K562 (cell line): ENCODE results near the gene SLC7A8. TPM values are rescaled to one million over a fixed set of nuclear protein-coding genes. Genes with fewer than 3 reads are reported as not detected.
A peak's percentile ranks its signal among the peaks of the same experiment; 100 is the strongest.

Experiments used
- DMBX1 ChIP-seq: fragments of 250-450 bp; sonication (Bioruptor Pico); IDR thresholded peaks from 2 replicates; pipeline ENCODE4 v1.8.0; 2022; ENCODE audit warnings: inconsistent platforms, mild to moderate bottlenecking, moderate library complexity, borderline replicate concordance
- EZH2 ChIP-seq: IDR thresholded peaks from 2 replicates; pipeline ENCODE4 v1.6.1; 2012; ENCODE audit warnings: low read depth, mild to moderate bottlenecking, inconsistent platforms, low read length, borderline replicate concordance
- FOXA1 ChIP-seq: fragments of 450-650 bp; IDR thresholded peaks from 2 replicates; pipeline ENCODE4 v1.6.1; 2016; ENCODE audit warnings: mild to moderate bottlenecking, borderline replicate concordance
- GABPB2 ChIP-seq: fragments of 250-450 bp; sonication (Bioruptor Pico); conservative IDR thresholded peaks from 2 replicates; pipeline ENCODE4 v1.5.1; 2021; ENCODE audit warnings: mild to moderate bottlenecking
- HSF4 ChIP-seq: fragments of 250-450 bp; sonication (Bioruptor Pico); IDR thresholded peaks from 2 replicates; pipeline ENCODE4 v2.1.2; 2022; ENCODE audit warnings: mild to moderate bottlenecking, moderate library complexity, borderline replicate concordance
- JUNB ChIP-seq: fragments of 450-650 bp; formaldehyde crosslinking; conservative IDR thresholded peaks from 2 replicates; pipeline ENCODE4 v1.4.0; 2020; ENCODE audit warnings: mild to moderate bottlenecking
- KDM5B ChIP-seq: fragments of 200-600 bp; sonication (generic); IDR thresholded peaks from 2 replicates; pipeline ENCODE4 v1.6.1; 2012; ENCODE audit warnings: low read depth, mild to moderate bottlenecking, moderate library complexity, low read length, control low read depth, inconsistent platforms; ENCODE audit not compliant: insufficient replicate concordance
- MECOM ChIP-seq: fragments of 250-450 bp; sonication (Bioruptor Pico); IDR thresholded peaks from 2 replicates; pipeline ENCODE4 v1.8.0; 2022; ENCODE audit warnings: inconsistent platforms
- NBN ChIP-seq: fragments of 450-650 bp; IDR thresholded peaks from 2 replicates; pipeline ENCODE4 v1.6.1; 2016; ENCODE audit warnings: low read depth, mild to moderate bottlenecking
- PHF21A ChIP-seq: fragments of 450-650 bp; IDR thresholded peaks from 2 replicates; pipeline ENCODE4 v1.6.1; 2017; ENCODE audit warnings: low read depth, borderline replicate concordance
- PURB ChIP-seq: sonication (generic); formaldehyde crosslinking; IDR thresholded peaks from 2 replicates; pipeline ENCODE4 v1.9.0; 2021; ENCODE audit warnings: low read depth, mild to moderate bottlenecking, missing genetic modification reagents
- REST ChIP-seq, 2 experiments: fragments of 450-650 bp; formaldehyde crosslinking in 1 of 2; IDR thresholded peaks; 2 replicates each; pipeline versions ENCODE4 v1.4.0 to v1.6.1; 2014 to 2020; ENCODE audit warnings: mild to moderate bottlenecking in 2 of 2, borderline replicate concordance in 1 of 2, low read depth in 1 of 2
- SREBF1 ChIP-seq: fragments of 150-350 bp; IDR thresholded peaks from 2 replicates; pipeline ENCODE4 v1.6.1; 2014; ENCODE audit warnings: antibody characterized with exemption, low read depth, low read length, borderline replicate concordance
- SRSF1 ChIP-seq: fragments of 200-400 bp; formaldehyde crosslinking; IDR thresholded peaks from 2 replicates; pipeline ENCODE4 v1.6.1; 2017; ENCODE audit warnings: mild to moderate bottlenecking, low read depth, low read length, moderate library complexity
- TSC22D4 ChIP-seq: fragments of 450-650 bp; IDR thresholded peaks from 2 replicates; pipeline ENCODE4 v1.6.1; 2016; ENCODE audit warnings: missing genetic modification characterization, missing biosample characterization, control low read depth
- ZBTB2 ChIP-seq: fragments of 450-650 bp; IDR thresholded peaks from 2 replicates; pipeline ENCODE4 v1.6.1; 2016; ENCODE audit warnings: antibody characterized with exemption
- ZKSCAN8 ChIP-seq: fragments of 200-800 bp; sonication (Bioruptor generic); IDR thresholded peaks from 2 replicates; pipeline ENCODE4 v1.6.1; 2016; ENCODE audit warnings: missing genetic modification characterization, missing compliant biosample characterization
- polyA plus RNA-seq, 8 experiments: library from polyadenylated mRNA; depleted of rRNA in 4 of 8; stranded (reverse) in 5 of 8; unstranded in 3 of 8; fragments of >200 nt; fragmentation: Nextera tagmentation in 2 of 8; fragmentation: Illumina TruSeq in 1 of 8; extraction: Ambion mirVana in 2 of 8; extraction: Trizol in 1 of 8; gene quantifications; 2 replicates each; pipeline versions ENCODE4 v1.2.1 to v1.2.3, GENCODE V29; 2011 to 2014; ENCODE audit warnings: inconsistent platforms in 1 of 8, missing spikeins in 1 of 8
- total RNA-seq, 7 experiments: library from RNA; depleted of rRNA in 6 of 7; stranded (reverse); fragments of >200 nt in 6 of 7; fragmentation: Illumina TruSeq in 2 of 7; extraction: Trizol in 2 of 7; gene quantifications; 2 replicates each; pipeline versions ENCODE4 v1.2.1 to v1.2.3, GENCODE V29; 2011 to 2021; ENCODE audit warnings: low replicate concordance in 1 of 7

Gene SLC7A8
- total and polyA plus RNA-seq, 9 of the 15 experiments (the other 6 are each of a cell fraction or from before 2014, with no cell fraction given): 2.0 to 33.0 (median 6.0) TPM

GRCh38 chr14:23112359-23113178, 70.9 kb downstream of the SLC7A8 start (continued):
- TF ChIP-seq REST (IDR thresholded peaks at IDR 0.05; ENCODE audit: borderline replicate concordance) (no peak; the same call in 1 of the 2 replicates), REST (CRISPR knock-in tag; IDR thresholded peaks at IDR 0.05; ENCODE audit: low read depth) (no peak), GABPB2 (CRISPR knock-in tag) (no peak), FOXA1 (no peak), KDM5B (no peak), MECOM (CRISPR knock-in tag) (0 out of 2 replicates have a peak, but pooled peaks have one; percentile 62), HSF4 (no peak), NBN (peak; percentile 99), SRSF1 (no peak), TSC22D4 (tag) (no peak), ZBTB2 (0 out of 2 replicates have a peak, but pooled peaks have one; percentile 25), PURB (CRISPR knock-in tag) (no peak), DMBX1 (CRISPR knock-in tag) (peak; percentile 91), ZKSCAN8 (CRISPR knock-in tag) (no peak), PHF21A (peak; percentile 100), SREBF1 (no peak), EZH2 (no peak), JUNB (CRISPR knock-in tag) (no peak)
